Ecto neural progenitor cell (in vitro differentiated cells): ENCODE results near the gene PPWD1.
"Not testable (repeated sequence)": the region's sequence is repeated elsewhere in the genome, so short reads cannot be mapped to it uniquely, and the experiment has no call there.

Source experiments
- DNase-seq: peaks from one replicate; pipeline ENCODE4 v3.0.0-alpha.2; 2018; ENCODE audit warnings: low spot score

PPWD1 gene

DNA sequence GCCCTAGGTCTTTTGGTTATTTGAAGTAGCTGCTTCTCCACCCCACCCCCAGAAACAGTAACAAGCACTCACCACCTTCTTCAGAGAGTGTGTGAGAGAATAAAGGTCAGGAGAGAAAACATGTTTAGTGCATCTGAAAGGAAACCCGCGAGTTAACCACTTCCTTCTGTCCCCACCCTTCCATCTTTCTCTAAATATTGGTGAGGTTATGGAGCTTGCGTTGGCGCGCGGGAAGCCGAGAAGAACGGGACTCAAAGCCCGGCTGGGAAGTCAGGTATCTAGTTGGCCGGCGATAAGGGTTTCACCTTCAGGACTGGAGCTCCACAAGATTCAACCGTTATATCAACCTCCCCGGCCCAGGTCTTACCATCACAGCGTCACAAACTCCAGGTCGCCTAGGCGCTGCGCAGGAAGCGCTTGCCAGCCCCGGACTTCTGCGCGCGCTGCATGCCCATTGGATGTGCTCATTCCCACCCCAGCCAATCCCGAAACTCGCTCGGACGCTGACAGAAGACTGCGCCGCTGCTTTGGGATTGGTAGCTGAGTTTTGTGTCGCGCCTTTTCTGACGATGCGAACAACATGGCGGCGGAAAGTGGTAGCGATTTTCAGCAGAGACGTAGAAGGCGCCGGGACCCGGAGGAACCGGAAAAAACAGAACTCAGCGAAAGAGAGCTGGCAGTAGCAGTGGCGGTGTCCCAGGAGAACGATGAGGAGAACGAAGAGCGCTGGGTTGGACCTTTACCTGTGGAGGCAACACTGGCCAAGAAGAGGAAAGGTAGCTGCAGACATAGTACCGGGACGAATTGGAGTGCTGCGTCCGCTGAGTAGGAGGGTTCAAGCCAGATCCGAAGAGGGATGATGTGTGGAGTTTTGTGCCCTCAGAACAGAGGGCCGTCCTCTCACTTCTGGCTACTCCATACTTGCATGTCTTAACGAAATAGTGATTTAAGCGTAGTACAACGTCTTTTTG, at the start of gene PPWD1, which contains the start of gene CENPK:
TSS of gene PPWD1 (plus strand) at position 566 of the 971 bp plus-strand sequence. CDS start at position 581, 15 bp downstream.
TSS of gene CENPK (minus strand) at position 438 of the 971 bp plus-strand sequence. CDS start 8,261 bp downstream, outside the sequence.
- peak; percentile 97 for DNase-seq

DNA sequence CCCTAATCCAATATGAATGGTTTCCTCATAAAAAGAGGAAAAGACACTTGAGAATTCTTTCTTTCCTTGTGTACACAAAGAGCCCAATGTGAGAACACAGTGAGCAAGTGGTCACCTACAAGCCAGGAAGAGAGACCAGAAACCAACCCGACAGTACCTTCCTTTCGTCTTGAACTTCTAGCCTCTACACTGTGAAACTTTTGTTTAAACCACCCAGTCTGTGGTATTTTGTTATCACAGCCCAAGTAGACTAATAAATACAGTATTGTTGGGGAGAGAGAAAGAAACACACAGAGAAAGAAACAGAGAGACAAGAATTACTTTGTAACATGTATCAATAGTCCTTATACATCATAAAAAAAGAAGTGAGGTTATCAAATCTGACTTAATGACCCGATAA, 37.4 kb upstream of the PPWD1 start:
- no peak for DNase-seq

DNA sequence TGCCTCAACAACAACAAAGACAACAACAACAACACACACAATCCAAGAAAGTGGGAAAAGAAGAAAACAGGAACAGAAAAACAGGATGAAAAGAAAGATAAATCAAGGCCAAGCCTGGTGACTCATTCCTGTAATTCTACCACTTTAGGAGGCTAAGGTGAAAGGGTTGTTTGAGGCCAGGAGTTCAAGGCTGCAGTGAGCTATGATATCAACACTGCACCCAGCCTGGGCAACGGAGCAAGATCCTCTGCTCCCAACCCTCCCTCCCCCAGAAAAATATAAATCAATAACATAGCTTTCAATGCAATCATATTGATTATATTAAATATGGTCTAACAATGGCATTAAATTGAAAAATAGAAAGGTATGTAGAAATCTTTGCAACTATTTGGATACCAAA, 32.2 kb upstream of the PPWD1 start:
- no peak for DNase-seq

DNA sequence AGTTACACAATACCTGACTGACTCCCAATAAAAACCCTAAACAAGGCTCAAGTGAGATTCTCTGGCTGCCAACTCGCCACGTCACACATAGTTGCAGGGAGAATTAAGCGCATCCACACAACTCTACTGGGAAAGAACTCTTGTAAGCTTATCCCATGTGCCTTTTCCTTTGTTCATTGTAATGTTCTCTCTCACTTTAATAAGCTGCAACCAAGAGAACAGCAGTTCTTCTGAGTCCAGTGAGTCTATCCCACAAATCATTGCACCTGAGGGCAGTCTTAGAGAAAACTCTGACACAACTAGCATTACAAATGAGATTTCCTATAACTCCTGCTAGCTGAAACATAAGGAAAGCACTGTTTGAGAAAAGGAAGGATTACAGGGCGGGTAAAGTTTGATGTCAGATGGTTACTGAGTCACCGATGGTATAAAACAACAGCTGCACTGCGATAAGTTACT, 27.5 kb upstream of the PPWD1 start:
- DNase-seq: no peak

DNA sequence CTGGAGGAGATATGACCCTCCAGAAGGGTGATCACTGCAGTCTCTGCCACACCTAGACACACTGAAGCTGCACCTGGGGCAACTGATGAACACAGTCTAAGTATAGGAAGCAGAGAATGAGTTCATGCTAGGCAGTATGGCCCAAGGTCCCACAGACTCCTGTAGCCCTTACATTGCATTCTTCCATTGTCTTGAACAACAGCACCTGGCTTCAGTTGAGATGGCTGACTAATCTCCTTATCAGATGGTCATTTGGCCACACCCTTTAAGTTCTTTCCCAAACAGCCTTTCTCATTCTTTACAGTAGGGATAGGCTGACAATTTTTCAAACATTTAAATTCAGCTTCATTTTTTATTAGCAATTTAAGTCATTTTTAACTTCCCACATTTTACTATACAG, 23.3 kb upstream of the PPWD1 start:
- no peak for DNase-seq

DNA sequence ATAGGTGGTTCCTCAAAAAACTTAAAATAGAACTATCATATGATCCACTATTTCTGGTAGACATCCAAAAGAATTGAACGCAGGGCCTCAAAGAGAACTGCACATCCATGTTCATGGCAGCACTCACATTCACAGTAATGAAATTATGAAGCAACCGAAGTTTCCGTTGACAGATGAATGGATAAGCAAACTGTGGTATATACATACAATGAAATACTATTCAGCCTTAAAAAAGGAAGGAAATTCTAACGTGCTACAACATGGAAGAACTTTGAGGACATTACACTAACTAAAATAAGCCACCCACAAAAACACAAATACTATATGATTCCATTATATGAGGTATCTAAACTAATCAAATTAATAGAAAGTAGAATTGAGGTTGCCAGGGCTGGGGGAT, 18.6 kb upstream of the PPWD1 start:
- no peak for DNase-seq

DNA sequence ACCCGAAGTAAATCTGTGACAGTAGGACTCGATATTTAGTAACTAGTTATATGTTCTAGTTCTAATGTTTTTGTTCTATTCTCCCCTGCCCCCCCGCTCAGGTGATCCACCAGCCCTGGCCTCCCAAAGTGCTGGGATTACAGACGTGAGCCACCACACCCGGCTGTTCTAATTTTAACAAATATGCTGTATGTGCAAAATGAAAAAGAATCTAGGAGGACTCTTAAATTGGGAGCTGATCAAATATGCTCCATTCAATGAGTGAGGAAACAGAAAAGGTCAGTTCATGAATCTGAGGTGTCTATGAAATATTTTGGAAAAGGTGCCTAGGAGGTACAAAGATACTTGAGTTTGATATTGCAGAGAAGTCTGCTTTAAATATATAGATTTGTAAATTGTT, 17.0 kb upstream of the PPWD1 start:
- DNase-seq: no peak

DNA sequence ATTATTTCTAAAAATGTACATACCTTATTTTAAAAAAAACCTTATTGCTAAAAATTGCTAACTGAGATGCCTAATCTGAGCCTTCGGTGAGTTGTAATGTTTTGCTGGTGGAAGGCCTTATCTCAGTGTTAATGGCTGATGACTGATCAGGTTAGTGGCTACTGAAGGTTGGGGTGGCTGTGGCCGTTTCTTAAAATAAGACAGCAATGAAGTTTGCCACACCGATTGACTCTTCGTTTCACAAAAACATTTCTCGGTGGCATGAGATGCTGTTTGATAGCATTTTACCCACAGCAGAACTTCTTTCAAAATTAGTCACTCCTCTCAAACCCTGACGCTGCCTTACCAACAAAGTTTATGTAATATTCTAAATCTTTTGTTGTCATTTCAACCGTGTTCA, 14.8 kb upstream of the PPWD1 start:
- DNase-seq: no peak

DNA sequence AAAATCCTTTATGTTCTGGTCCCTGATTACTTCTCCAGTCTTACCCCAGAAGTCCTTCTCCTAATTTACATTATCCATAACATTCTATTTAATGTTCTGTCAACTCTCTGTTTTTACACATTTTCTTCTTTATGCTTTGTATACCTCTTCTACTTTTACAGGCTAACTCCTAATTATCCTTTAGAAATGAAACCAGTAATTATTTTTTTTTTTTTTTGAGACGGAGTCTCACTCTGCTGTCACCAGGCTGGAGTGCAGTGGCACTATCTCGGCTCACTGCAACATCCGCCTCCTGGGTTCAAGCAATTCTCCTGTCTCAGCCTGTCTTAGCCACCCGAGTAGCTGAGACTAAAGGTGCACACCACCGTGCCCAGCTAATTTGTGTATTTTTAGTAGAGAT, 9.2 kb upstream of the PPWD1 start:
- no peak for DNase-seq

DNA sequence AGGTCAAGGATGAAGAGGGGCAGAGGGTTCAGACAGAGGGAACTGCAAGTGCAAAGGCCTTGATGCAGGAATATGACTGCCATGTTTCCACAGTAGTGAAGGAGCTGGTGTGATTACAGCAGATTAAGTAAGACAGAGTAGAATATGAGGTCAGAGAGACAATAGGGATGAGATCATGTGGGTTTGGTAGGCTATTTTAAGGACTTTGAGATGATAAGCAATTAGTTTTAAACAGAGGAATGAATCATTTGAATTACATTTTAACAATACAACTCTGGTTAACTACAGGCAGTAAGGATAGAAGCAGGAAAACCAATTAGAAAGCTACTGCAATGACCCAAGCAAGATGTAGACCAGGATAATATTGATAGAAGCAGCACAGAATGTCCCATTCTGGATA, 7.8 kb upstream of the PPWD1 start:
- no peak for DNase-seq

DNA sequence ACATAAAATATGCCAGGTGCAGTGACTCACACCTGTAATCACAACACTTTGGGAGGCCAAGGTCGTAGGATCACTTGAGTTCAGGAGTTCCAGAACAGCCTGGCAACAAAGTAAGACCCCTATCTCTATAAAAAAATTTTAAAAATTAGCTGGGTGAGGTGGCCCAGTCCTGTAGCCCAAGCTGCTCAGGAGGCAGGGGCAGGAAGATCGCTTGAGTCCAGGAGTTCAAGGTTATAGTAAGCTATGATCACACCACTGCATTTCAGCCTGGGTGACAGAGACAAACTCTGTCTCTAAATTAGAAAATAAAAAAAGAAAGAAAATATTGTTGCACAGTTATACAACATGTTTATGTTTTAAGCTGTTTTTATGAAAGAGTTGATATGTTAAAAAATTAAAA, 6.9 kb upstream of the PPWD1 start:
- no peak for DNase-seq

DNA sequence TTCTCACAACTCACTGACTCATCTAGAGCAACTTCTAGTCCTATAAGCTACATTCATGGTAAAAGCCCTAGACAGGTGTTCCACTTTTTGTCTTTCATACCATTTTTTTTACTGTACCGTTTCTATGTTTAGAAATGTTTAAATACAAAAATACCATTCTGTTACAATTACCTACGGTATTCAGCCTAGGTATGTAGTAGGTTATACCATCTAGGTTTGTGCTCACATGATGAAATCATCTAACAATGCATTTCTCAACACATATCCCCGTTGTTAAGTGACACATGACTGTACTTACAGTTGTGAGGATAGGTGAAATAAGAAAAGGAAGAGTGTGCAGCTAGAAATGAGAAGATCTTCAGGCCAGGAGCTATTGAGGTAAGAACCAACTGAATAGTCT, 6.4 kb upstream of the PPWD1 start:
- no peak for DNase-seq

DNA sequence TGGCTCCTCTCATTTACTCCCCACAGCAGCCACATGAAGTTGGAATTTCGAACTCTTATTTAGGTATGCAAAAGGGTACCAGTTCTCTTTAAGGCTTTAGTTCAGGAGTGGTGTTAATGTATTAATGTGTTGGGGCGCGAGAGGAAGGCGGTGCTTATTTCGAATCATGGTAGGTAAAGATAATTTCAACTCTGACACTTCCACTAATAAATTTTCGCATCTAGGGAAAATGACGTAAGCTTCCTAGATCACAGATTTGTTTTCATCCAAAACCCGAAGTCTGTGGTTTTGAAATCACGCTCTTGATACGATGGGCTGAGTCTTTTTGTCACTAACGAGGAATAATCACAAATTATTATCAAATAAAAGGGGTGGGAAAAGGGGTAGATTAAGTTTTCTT, 681 bp downstream of the PPWD1 start:
- no peak for DNase-seq

DNA sequence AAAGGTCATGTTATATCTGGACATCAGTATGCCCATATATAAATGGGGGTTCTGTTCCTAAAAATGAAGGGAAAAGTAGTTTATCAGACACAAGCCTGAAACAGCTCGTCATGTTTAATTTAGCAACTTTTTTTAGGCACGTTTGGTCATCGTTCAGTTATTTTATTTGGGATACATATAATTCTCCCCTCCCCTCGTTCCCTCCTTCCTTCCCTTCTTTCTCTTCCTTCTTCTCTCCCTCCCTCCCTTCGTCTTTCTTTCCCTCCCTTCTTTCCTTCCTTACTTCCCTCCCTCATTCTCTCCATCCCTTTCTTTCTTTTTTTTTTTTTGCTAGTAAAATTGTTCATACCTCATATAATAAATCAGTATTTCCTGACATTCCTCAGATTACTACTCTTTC, 3.4 kb downstream of the PPWD1 start:
- DNase-seq: no peak

DNA sequence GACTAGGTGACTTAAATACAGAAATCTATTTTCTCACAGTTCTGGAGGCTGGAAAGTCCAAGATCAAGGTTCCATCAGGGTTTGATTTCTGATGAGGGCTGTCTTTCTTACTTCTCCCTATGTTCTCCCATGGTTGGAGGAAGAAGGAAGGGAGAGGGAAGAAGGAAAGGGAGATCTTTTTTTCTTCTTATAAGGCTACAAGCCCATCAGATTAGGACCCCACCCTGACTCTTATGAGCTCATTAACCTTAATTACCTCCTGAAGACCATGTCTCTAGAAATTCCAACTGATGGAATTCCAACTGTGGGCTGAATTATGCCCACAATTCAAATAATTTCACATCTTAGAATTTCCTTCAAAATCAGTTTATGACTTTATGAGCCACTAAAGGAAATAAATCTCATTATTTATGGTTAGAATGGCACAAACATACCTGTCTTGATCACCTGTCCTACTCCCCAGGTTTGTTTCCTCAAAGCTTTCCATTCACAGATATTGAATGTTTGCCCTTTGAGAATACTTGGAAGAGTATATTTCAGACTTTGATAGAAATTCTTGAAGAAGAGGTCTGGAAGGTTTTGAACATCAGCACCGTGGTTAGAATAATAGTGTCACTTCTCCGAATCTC, 7.6 kb downstream of the PPWD1 start:
- DNase-seq: no peak

DNA sequence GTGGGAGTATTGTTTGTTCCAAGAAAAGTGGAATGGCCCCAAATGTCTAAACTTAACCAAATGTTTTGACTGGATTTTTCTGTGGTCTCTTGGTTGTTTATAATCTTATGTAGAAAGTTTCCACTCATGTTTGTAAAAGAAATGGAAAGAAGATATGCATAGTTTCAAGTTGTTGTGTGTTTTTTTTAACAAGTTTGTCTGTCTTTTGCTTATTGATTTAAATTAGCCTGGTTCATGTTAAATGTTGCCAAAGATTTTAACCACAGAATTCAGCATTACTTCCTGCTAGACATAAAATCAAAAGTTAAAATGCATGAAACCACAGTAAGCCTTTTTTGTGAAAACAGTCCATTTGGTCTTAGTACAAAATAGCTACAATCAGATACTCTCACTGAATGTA, 14.0 kb downstream of the PPWD1 start:
- DNase-seq: no peak

DNA sequence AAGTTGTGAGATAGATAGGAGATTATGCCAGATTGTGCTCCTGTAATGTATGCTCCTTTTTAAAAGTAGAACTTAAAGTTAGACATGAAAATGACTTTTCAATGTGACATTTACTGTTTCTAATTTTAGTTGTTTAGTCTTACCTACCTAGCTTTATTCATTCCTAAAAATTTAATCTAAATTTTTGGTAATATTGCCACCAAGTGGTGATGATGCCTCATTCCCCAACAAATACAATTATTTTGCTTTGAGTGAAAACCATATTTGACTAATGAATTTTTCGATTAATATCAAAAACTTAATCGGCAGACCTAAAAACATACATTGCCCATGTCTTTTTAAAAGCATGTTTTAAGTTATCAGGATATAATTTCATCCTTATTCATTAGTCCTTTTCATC, 25.6 kb downstream of the PPWD1 start:
- no peak for DNase-seq

DNA sequence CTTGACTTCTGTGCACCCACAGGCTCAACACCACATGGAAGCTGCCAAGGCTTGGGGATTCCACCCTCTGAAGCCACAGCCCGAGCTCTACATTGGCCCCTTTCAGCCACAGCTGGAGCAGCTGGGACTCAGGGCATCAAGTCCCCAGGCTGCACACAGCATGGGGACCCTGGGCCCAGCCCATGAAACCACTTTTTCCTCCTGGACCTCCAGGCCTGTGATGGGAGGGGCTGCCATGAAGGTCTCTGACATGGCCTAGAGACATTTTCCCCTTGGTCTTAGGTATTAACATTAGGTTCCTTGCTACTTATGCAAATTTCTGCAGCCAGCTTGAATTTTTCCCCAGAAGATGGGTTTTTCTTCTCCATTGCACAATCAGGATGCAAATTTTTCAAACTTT, 38.7 kb downstream of the PPWD1 start:
- DNase-seq: not testable (repeated sequence)

DNA sequence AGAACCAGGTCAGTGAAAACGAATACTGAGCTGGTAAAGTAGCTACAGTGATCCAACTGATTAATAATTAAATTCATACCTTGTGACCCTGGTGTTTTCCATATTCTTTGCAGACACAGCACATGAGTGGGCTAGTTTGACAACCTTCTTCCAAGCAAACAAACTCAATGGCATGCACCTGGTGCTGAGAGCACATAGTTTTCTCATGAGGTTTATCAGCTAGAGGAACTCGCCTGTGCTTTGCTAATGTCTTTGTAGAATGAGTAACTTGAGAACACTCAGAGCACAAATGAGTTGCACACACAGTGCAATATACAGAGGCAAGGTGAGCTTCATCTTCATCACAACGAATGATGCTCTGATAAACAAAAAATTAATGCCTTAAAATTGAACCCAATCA, 48.4 kb downstream of the PPWD1 start:
- no peak for DNase-seq

DNA sequence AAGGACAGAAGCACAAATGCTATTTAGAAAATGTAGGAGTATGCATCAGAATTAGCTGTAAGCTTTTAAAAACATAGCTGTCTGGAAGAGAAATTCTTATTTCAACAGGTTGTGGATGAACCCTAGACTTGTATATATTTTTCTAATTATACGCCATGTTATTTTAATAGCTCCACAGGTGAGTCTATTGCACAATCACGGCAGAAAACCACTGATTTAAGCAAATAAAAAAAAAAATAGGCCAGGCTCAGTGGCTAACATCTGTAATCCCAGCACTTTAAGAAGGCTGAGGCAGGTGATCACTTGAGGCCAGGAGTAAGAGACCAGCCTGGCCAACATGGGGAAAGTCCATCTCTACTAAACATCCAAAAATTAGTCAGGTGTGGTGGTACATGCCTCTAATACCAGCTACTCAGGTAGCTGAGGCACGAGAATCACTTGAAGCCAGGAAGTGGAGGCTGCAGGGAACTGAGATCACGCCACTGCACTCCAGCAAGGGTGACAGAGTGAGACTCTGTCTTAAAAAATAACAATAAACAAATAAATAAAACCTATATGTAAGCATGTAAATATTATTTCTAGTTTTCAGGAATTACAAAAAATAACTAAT, 49.3 kb downstream of the PPWD1 start:
- DNase-seq: no peak

DNA sequence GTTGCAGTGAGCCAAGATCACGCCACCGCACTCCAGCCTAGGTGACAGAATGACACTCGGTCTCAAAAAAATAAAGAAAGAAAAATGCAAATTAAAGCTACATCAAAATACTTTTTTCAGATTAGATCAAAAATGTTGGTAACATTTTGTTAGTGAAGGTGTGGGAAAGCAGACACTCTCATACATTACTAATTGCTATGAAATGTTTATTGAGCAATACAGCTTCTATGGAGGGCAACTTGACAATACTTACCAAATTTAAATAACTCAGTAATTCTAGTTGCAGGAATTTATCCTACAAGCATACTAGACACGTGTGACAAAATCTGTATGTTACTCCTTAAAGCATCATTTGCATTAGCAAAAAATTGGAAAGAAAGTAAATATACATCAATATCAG, 56.9 kb downstream of the PPWD1 start:
- no peak for DNase-seq

DNA sequence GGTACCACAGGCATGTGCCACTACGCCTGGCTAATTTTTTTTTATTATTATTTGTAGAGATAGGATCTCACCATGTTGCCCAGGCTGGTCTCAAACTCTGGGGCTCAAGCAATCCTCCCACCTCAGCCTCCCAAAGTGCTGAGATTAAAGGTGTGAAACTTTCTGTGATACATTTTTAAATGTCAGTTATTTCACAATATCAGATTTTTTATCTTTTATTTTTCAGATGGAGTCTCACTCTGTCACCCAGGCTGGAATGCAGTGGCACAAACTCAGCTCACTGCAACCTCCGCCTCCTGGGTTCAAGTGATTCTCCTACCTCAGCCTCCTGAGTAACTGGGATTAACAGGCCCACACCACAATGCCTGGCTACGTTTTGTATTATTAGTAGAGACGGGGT, 58.9 kb downstream of the PPWD1 start:
- not testable (repeated sequence) for DNase-seq

DNA sequence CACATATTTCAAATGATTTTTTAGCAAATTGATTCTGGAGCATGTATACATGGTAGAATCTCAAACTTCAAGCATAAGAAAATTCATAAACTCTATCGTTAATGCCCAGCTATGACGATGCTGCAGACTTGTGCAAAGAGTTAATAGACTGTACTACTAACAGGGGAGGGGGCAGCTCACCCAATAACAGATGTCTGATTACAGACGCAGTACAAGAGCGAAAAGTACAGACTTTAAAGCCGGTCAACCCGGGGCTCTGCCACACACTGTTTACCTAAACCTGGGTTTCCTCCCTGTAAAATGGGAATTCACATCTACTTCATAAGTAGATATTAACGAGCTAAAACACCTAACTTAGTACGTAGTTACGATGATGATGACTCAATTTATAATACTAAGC, 60.4 kb downstream of the PPWD1 start:
- DNase-seq: no peak
